Endodermal cell (in vitro differentiated cells): Measurements from ENCODE around the gene GUCA2A. TPM values are rescaled to one million over a fixed set of nuclear protein-coding genes. Genes with fewer than 3 reads are reported as not detected.

Experiments used
- DNase-seq: peaks from one replicate; pipeline ENCODE4 v3.0.0-alpha.2; 2017
- H3K27ac ChIP-seq: 2 replicates; pipeline ENCODE4 v1.5.1; 2013; ENCODE audit warnings: mild to moderate bottlenecking, low read depth, low read length, moderate library complexity
- H3K27me3 ChIP-seq: 2 replicates; pipeline ENCODE4 v1.6.1; 2013; ENCODE audit warnings: mild to moderate bottlenecking, low read length, moderate library complexity; ENCODE audit not compliant: insufficient read depth, control insufficient read depth, poor library complexity, severe bottlenecking
- H3K36me3 ChIP-seq: 2 replicates; pipeline ENCODE4 v1.7.0; 2013; ENCODE audit warnings: mild to moderate bottlenecking, low read length, moderate library complexity; ENCODE audit not compliant: control insufficient read depth, insufficient read depth
- H3K4me1 ChIP-seq: one replicate; pipeline ENCODE4 v1.7.0; 2013; ENCODE audit warnings: low read length; ENCODE audit not compliant: control insufficient read depth, insufficient read depth
- H3K4me3 ChIP-seq: 2 replicates; pipeline ENCODE4 v1.5.1; 2013; ENCODE audit warnings: mild to moderate bottlenecking, low read length, moderate library complexity
- H3K9ac ChIP-seq: 2 replicates; pipeline ENCODE4 v1.6.1; 2013; ENCODE audit warnings: mild to moderate bottlenecking, low read length, moderate library complexity; ENCODE audit not compliant: poor library complexity, severe bottlenecking; ENCODE audit errors: extremely low read depth
- H3K9me3 ChIP-seq: 2 replicates; pipeline ENCODE4 v1.6.1; 2013; ENCODE audit warnings: mild to moderate bottlenecking, low read length, moderate library complexity; ENCODE audit not compliant: control insufficient read depth
- H3K27ac Mint-ChIP-seq: 2 replicates; pipeline ENCODE4 v1.8.0; 2020; ENCODE audit warnings: mixed read lengths
- H3K27me3 Mint-ChIP-seq: 2 replicates; pipeline ENCODE4 v1.8.0; 2021; ENCODE audit warnings: mild to moderate bottlenecking, mixed read lengths; ENCODE audit not compliant: insufficient read depth
- H3K36me3 Mint-ChIP-seq: 2 replicates; pipeline ENCODE4 v1.8.0; 2020; ENCODE audit warnings: low read depth, mixed read lengths
- H3K4me1 Mint-ChIP-seq: 2 replicates; pipeline ENCODE4 v1.8.0; 2020; ENCODE audit warnings: mixed read lengths
- H3K4me3 Mint-ChIP-seq: 2 replicates; pipeline ENCODE4 v1.8.0; 2020; ENCODE audit warnings: mild to moderate bottlenecking, moderate library complexity, mixed read lengths
- H3K9me3 Mint-ChIP-seq: 2 replicates; pipeline ENCODE4 v1.8.0; 2020; ENCODE audit warnings: mild to moderate bottlenecking, mixed read lengths
- CTCF ChIP-seq: fragments of 200-600 bp; sonication (generic); conservative IDR thresholded peaks from 2 replicates; pipeline ENCODE4 v1.5.0; 2021; ENCODE audit warnings: antibody characterized with exemption, mild to moderate bottlenecking
- WGBS, 2 experiments: methylation state at CpG; one replicate each; pipeline versions ENCODE4 v1.1.5 to v1.1.7; 2013; ENCODE audit warnings: missing lambda C conversion rate in 2 of 2, mixed read lengths in 1 of 2; ENCODE audit not compliant: insufficient coverage in 1 of 2, insufficient read length in 1 of 2; 5-methylcytosine and 5-hydroxymethylcytosine counted together
- total RNA-seq, 2 donors: library from RNA; stranded (reverse); fragmentation: NEBNext Ultra II Directional in 1 of 2; extraction: Animal tissue kit (Norgen Biotek cat#: 25700) in 1 of 2; gene quantifications; 2 replicates in 1 of 2; 3 replicates in 1 of 2; pipeline ENCODE4 v1.2.1, GENCODE V29; 2021

The GUCA2A gene
- total RNA-seq, 2 donors from 2014 or later = 1.9 TPM; not detected in 1

GRCh38 chr1:42133390-42133789 lies 31.2 kb downstream of the GUCA2A start:
- no peaks in the 10 kb centered on the region for H3K4me1 Mint-ChIP-seq
- no peak for DNase-seq
- H3K27me3 Mint-ChIP-seq = peaks cover 8% of the 10 kb centered on the region
- Histone ChIP-seq H3K4me1 (no peaks in the 10 kb centered on the region), H3K9me3 (no peaks in the 10 kb centered on the region), H3K27ac (no peak overlapping the region), H3K4me3 (no peak overlapping the region), H3K9ac (no peak overlapping the region), H3K27me3 (peaks cover 8% of the 10 kb centered on the region), H3K36me3 (no peaks in the 10 kb centered on the region)
- no peak overlapping the region for H3K4me3 Mint-ChIP-seq
- H3K9me3 Mint-ChIP-seq = no peaks in the 10 kb centered on the region
- no peak for TF ChIP-seq CTCF
- H3K27ac Mint-ChIP-seq = no peak overlapping the region
- H3K36me3 Mint-ChIP-seq = no peaks in the 10 kb centered on the region
- 92 to 100% methylated on average over 3 to 5 of the region's 5 CpGs for WGBS, 2 experiments

DNA sequence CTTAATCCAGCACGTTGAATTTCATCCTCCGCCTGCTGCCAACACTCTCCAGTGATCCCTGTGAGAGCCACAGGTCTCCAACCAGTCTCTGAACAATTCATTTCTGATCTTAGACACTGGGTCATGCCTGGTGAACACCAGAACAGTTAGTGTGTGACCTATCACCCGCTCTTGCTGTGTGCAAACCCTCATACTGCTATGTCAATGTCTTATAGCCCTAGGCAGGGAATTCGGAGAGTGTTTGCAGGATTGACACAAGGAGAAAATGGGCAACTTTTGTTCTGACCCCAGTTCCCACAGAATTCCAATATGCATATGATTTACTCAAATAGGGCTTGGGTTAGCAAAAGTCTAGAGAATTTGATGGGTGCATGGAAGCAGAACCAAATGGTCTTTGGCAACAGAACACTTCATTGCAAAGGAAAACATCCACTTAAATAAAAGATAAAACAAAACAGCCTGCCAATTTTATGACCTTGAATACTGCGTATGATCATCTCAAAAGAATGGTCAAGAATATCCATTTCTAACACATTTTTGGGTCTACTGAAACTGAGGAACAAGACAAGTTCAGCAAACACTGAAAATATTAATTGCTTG lies 34.4 kb downstream of the GUCA2A start:
- no peaks in the 10 kb centered on the region for H3K4me1 Mint-ChIP-seq
- H3K9me3 Mint-ChIP-seq = no peaks in the 10 kb centered on the region
- H3K36me3 Mint-ChIP-seq = no peaks in the 10 kb centered on the region
- TF ChIP-seq CTCF = no peak
- no peak for DNase-seq
- H3K27me3 Mint-ChIP-seq = peaks cover under 1% of the 10 kb centered on the region
- H3K4me3 ChIP-seq = no peak overlapping the region
- no peak overlapping the region for H3K27ac ChIP-seq
- H3K27ac Mint-ChIP-seq = no peak overlapping the region
- H3K9me3 ChIP-seq = no peaks in the 10 kb centered on the region
- H3K27me3 ChIP-seq = peaks cover 18% of the 10 kb centered on the region
- no peaks in the 10 kb centered on the region for H3K36me3 ChIP-seq
- no peaks in the 10 kb centered on the region for H3K4me1 ChIP-seq
- H3K4me3 Mint-ChIP-seq = no peak overlapping the region
- 90 to 95% methylated on average over 5 of the region's 5 CpGs for WGBS, 2 experiments
- no peak overlapping the region for H3K9ac ChIP-seq

- no peak overlapping the region for H3K4me3 Mint-ChIP-seq
- H3K36me3 Mint-ChIP-seq = no peaks in the 10 kb centered on the region
- TF ChIP-seq CTCF = no peak
- no peaks in the 10 kb centered on the region for H3K27me3 Mint-ChIP-seq
- Histone ChIP-seq H3K9me3 (no peaks in the 10 kb centered on the region), H3K4me1 (no peaks in the 10 kb centered on the region), H3K4me3 (no peak overlapping the region), H3K36me3 (no peaks in the 10 kb centered on the region), H3K27ac (no peak overlapping the region), H3K27me3 (peaks cover 18% of the 10 kb centered on the region), H3K9ac (no peak overlapping the region)
- no peaks in the 10 kb centered on the region for H3K9me3 Mint-ChIP-seq
- no peak for DNase-seq
- no peaks in the 10 kb centered on the region for H3K4me1 Mint-ChIP-seq
- 92 to 96% methylated on average over 2 to 3 of the region's 3 CpGs for WGBS, 2 experiments
- H3K27ac Mint-ChIP-seq = no peak overlapping the region
Measured at GRCh38 chr1:42128964-42129363, 35.6 kb downstream of the GUCA2A start.
